Muscle layer of duodenum (tissue), 2 donors: Measurements from ENCODE around the gene DACT3.

Experiments
- H3K27ac ChIP-seq: one replicate; pipeline ENCODE4 v1.7.0; 2013; ENCODE audit warnings: mild to moderate bottlenecking, low read length
- H3K27me3 ChIP-seq: one replicate; pipeline ENCODE4 v1.7.0; 2013; ENCODE audit warnings: low read depth, mild to moderate bottlenecking, control low read depth, low read length
- H3K36me3 ChIP-seq, 2 donors: one replicate each; pipeline ENCODE4 v1.7.0; 2013; ENCODE audit warnings: low read length in 2 of 2, control low read depth in 1 of 2, mild to moderate bottlenecking in 1 of 2; ENCODE audit not compliant: insufficient read depth in 2 of 2, control insufficient read depth in 1 of 2
- H3K4me1 ChIP-seq, 2 donors: one replicate each; pipeline ENCODE4 v1.7.0; 2013; ENCODE audit warnings: low read length in 2 of 2, mild to moderate bottlenecking in 2 of 2, control low read depth in 1 of 2, moderate library complexity in 1 of 2; ENCODE audit not compliant: insufficient read depth in 2 of 2, control insufficient read depth in 1 of 2
- H3K4me3 ChIP-seq, 2 donors: one replicate each; pipeline ENCODE4 v1.7.0; 2013; ENCODE audit warnings: low read length in 2 of 2, low read depth in 1 of 2, mild to moderate bottlenecking in 1 of 2
- H3K9me3 ChIP-seq, 2 donors: one replicate each; pipeline ENCODE4 v1.7.0; 2013; ENCODE audit warnings: low read length in 2 of 2, control low read depth in 1 of 2, mild to moderate bottlenecking in 1 of 2; ENCODE audit not compliant: control insufficient read depth in 1 of 2
- donor health status: healthy.

DACT3 gene

GRCh38 chr19:46661020-46661731 is at the start of gene DACT3:
Gene DACT3, minus strand, starts transcription at chr19:46661182. Its CDS starts 118 bp downstream, at chr19:46661064.
- Histone ChIP-seq H3K9me3 (no peaks in the 10 kb centered on the region), H3K4me3 (peak within 1 kb of the TSS; percentile 72 to 75), H3K27me3 (no peaks in the 10 kb centered on the region), H3K36me3 (no peaks in the 10 kb centered on the region), H3K4me1 (peaks cover 4 to 30% of the 10 kb centered on the region in 2 donors), H3K27ac (peak within 1 kb of the TSS; percentile 74)

- Histone ChIP-seq H3K36me3 (peaks cover 7 to 41% of the 10 kb centered on the region in 2 donors), H3K27me3 (no peaks in the 10 kb centered on the region), H3K4me3 (no peak overlapping the region), H3K9me3 (no peaks in the 10 kb centered on the region), H3K27ac (no peak overlapping the region), H3K4me1 (peaks cover 4 to 9% of the 10 kb centered on the region in 2 donors)
Measured at GRCh38 chr19:46710687-46711086, 49.7 kb upstream of the DACT3 start.

- H3K36me3 ChIP-seq: peaks cover 18 to 73% of the 10 kb centered on the region in 2 donors
- no peaks in the 10 kb centered on the region for H3K9me3 ChIP-seq
- no peak overlapping the region for H3K4me3 ChIP-seq
- H3K27ac ChIP-seq: no peak overlapping the region
- H3K27me3 ChIP-seq: no peaks in the 10 kb centered on the region
- H3K4me1 ChIP-seq: no peaks in the 10 kb centered on the region
Measured at GRCh38 chr19:46704379-46705076, 43.5 kb upstream of the DACT3 start.

- H3K4me3 ChIP-seq: no peak overlapping the region
- H3K9me3 ChIP-seq: no peaks in the 10 kb centered on the region
- no peaks in the 10 kb centered on the region for H3K27me3 ChIP-seq
- peaks cover 26 to 69% of the 10 kb centered on the region in 2 donors for H3K36me3 ChIP-seq
- no peak overlapping the region for H3K27ac ChIP-seq
- H3K4me1 ChIP-seq: peaks cover 0 to 10% of the 10 kb centered on the region in 2 donors
Measured at GRCh38 chr19:46700704-46701103, 39.7 kb upstream of the DACT3 start.

- no peaks in the 10 kb centered on the region for H3K9me3 ChIP-seq
- no peak overlapping the region for H3K4me3 ChIP-seq
- peaks cover 0 to 10% of the 10 kb centered on the region in 2 donors for H3K4me1 ChIP-seq
- H3K27me3 ChIP-seq: no peaks in the 10 kb centered on the region
- H3K27ac ChIP-seq: no peak overlapping the region
- peaks cover 22 to 76% of the 10 kb centered on the region in 2 donors for H3K36me3 ChIP-seq
Measured at GRCh38 chr19:46698395-46699321, 37.7 kb upstream of the DACT3 start.

GRCh38 chr19:46697204-46697960 is 36.4 kb upstream of the DACT3 start:
- H3K27ac ChIP-seq: no peak overlapping the region
- no peaks in the 10 kb centered on the region for H3K9me3 ChIP-seq
- H3K36me3 ChIP-seq: peaks cover 23 to 78% of the 10 kb centered on the region in 2 donors
- H3K4me1 ChIP-seq: peaks cover 0 to 10% of the 10 kb centered on the region in 2 donors
- H3K27me3 ChIP-seq: no peaks in the 10 kb centered on the region
- H3K4me3 ChIP-seq: peak overlapping the region in 1 of 2 donors; percentile 37

- H3K36me3 ChIP-seq: peaks cover 28 to 78% of the 10 kb centered on the region in 2 donors
- no peak overlapping the region for H3K27ac ChIP-seq
- H3K4me1 ChIP-seq: peaks cover 0 to 10% of the 10 kb centered on the region in 2 donors
- H3K9me3 ChIP-seq: no peaks in the 10 kb centered on the region
- peak overlapping the region in 1 of 2 donors; percentile 37 for H3K4me3 ChIP-seq
- no peaks in the 10 kb centered on the region for H3K27me3 ChIP-seq
Measured at GRCh38 chr19:46696866-46697203, 35.9 kb upstream of the DACT3 start.

GRCh38 chr19:46696052-46696451 is 35.1 kb upstream of the DACT3 start:
- Histone ChIP-seq H3K4me3 (no peak overlapping the region), H3K4me1 (peaks cover 0 to 10% of the 10 kb centered on the region in 2 donors), H3K27ac (no peak overlapping the region), H3K27me3 (no peaks in the 10 kb centered on the region), H3K36me3 (peaks cover 36 to 78% of the 10 kb centered on the region in 2 donors), H3K9me3 (no peaks in the 10 kb centered on the region)

- Histone ChIP-seq H3K27me3 (no peaks in the 10 kb centered on the region), H3K36me3 (peaks cover 42 to 80% of the 10 kb centered on the region in 2 donors), H3K27ac (no peak overlapping the region), H3K4me1 (peaks cover 0 to 10% of the 10 kb centered on the region in 2 donors), H3K9me3 (no peaks in the 10 kb centered on the region), H3K4me3 (no peak overlapping the region)
Measured at GRCh38 chr19:46693760-46694159, 32.8 kb upstream of the DACT3 start.

GRCh38 chr19:46692918-46693722 is 32.1 kb upstream of the DACT3 start:
- Histone ChIP-seq H3K27me3 (no peaks in the 10 kb centered on the region), H3K27ac (no peak overlapping the region), H3K36me3 (peaks cover 39 to 79% of the 10 kb centered on the region in 2 donors), H3K4me1 (peaks cover 0 to 10% of the 10 kb centered on the region in 2 donors), H3K9me3 (no peaks in the 10 kb centered on the region), H3K4me3 (no peak overlapping the region)
